ENCODE measurements around the gene DPP4.
"Not testable (repeated sequence)": the region's sequence is repeated elsewhere in the genome, so short reads cannot be mapped to it uniquely, and the experiment has no call there.

The DPP4 gene

DNA sequence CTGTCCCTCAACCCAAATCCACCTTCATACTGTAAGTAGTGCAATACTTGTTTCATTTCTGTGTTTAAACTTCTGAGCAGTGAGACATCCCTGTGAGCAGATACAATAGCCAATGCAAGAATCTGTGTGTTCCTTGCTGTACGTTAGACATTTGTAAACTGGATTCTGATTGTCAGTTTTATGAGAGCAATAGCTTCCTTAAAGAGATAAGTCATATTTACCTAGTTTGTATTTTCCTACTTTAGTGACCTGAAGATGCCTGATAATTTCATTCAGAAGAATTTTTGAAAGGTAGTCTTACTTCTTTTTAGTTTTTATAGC lies 90.7 kb downstream of the DPP4 start:
- DNase-seq = no peak

DNA sequence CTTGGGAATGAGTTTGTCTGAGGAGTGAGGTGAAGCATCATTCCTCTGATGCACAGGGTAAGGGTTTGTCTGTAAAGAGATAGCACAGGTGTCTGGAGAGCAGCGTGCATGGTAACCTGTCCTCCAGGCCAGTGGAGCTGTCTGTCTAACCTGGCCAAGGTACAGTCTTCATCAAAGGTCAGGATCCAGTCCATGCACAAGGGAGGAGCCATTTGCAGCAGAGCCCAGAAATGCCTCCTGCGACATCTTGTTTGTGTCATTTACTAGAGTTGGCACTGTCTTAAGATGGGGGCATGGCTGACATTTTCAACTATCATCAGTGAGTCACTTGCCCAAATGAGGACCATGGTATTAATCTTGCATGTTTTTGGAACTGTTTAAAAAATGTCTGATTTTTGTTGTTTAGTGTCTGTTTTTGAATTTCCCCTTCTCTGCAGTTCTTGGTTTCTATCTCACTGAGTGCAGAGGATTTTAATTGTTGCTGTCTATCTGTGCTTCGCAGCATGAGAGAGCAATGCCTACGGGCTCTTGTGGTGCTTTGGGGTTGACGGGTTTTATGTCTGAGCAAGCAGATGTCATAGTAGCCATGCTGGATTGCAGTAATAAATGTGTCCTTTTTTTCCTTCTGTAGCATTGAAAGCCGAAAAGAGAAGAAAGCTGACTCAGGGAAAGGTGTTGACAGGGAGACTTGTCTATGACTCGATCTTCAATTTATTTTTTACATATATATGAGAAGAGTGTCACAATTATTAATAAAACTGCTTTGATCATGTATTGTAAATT lies 91.3 kb downstream of the DPP4 start:
- no peak for DNase-seq

DNA sequence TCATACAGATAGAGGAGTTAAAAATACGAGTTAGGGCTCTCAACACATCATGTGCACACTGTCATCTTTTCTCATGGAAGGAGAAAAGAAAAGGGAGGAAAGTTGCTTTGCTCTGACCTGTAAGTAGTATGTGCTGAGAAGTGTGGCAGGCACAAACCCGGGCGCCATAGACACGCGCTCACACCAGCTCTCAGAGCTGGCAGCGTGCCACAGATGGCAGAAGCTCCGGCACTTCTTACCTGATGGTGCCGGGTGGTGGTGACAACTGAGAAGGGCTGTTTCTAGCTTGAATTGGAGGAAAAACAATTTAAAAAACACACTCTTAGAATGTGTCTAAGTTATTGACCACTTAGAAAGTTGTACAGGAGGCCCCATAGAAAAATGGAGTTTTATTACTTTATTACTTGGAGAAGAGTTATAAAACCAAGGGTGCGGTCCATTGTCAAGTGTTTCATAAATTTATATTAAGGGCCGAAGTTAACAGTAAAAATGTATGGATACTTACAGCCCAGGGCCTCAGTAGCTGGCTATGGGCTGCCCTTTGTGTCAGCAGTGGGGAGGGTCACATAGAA lies 92.2 kb downstream of the DPP4 start:
- no peak for DNase-seq

DNA sequence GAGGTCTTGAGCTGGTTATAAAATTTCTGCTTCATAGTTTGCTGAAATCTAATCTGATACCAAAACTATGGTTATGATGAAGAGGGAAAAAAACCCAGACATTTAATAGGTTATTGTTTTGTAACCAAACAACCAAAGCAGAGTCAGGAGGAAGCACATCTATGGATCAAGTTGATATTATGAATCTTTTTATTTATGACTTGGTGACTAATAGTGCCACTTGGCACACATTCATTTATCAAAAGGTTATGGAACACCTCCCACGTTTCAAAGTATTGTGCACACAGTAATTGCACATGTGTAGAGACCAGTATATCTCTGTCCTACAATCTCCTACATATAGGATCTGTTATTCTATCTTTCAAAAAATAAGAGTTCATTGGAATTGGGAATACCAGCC lies 93.0 kb downstream of the DPP4 start:
- no peak for DNase-seq

DNA sequence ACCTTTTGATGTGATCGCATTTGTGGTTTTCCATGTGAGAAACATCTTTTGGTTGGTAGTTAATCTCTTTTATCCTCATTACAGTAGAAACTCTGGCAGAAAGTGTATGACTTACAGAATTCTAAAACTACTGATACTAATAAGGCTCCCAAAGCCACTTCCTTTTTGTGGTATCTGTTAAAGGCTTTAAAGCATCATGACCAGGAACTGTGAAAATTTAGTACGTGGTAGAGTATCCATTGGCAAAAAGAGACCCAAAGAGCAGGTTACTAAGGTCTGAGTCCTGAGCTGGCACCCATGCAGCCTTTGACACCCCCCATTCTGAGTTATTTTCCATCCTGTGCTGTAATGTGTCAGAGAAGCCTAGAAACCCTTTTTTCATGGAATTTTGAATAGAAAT lies 94.5 kb downstream of the DPP4 start:
- DNase-seq = no peak

DNA sequence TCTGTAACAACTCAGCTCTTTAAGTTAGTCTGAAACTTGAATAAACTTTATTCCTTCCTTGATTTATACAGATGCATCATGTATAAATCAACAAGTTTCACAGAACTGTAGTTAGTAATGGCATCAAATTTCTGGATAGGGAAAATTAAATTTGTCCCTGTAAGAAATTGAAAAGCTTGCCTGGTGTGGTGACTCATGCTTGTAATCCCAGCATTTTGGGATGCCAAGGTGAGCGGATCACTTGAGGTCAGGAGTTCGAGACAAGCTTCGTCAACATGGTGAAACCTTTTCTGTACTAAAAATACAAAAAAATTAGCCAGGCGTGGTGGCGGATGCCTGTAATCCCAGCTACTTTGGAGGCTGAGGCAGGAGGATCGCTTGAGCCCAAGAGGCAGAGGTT lies 96.1 kb downstream of the DPP4 start:
- not testable (repeated sequence) for DNase-seq

DNA sequence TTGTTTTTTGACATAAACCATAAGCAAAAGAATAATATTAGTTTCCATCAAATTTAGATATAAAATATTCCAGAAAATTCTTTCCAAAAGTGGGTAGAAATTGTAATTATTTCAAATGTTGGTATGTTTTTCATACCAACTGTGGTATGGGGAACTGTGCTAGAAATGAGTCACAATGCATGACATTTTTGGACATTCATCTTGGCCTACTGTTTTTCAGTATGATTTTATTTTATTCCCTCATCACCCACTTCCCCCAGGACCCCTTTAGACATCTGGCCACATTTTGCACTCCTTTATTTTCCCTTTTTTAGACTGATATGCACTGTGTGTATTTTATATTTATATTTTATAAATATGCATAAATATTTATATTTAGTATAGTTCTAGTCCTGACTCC lies 97.1 kb downstream of the DPP4 start:
- DNase-seq = no peak

DNA sequence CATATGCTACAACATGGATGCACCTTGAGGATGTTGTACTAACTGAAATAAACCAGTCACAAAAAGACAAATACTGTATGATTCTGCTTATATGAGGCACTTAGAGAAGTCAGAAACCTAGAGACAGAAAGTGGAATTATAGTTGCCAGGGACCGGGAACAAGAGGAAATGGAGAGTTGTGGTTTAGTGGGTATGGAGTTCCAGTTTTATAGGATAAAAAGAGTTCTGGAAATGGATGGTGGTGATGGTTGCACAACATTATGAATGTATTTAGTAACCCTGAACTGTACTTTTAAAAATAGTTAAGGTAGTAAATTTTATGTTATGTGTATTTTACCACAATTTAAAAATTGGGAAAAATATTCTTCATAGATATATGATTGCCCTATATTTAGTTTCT lies 97.7 kb downstream of the DPP4 start:
- no peak for DNase-seq

DNA sequence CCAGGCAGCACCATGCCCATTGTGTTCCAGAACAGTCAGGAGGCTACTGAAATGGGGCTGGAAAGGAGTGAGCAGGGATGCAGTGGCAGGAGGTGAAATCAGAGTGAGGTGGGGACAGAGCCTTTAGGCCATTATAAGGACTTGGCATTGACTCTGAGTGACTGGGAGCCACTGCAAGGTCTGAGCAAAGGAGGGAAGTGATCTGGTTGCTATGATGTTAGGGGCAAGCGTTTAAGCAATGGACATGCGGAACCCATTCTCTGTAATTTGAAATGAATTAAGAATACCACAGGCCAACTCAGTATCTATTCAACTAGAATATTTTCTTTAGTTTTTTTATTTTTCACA lies 98.2 kb downstream of the DPP4 start:
- no peak for DNase-seq

DNA sequence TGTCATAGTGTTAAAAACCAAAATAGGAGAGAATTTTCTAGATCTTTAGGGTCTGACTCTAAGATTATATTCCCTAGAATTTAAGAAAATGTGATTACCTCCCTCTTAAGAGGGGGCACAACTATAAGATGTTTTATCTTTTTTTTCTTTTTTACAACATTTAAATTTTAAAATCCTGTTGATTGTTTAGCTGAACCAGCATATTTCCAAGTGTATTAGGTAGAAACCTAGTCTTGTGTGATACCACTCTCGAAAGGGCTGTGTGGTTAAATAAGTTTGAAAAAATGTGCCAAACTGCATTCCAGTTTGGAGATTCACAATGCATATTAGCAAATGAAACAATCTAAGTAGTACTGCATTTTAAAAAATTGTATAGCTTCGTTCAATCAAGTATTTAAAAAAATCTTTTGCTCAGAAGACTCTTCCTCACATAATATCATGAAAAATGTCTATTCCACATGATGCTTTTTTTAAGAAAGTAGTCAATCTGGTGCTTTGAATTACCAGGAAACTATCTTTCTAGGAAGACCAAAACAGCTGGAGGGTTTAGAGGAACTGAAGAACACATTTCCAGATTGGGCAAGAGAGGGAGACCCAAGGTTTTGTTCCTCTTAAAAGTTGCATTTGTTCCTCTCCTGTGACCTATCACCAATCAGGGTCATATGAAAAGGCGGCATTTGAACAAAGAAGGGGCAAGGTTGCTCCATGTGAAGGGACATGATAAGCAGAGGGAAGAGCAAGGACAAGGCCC lies 98.8 kb downstream of the DPP4 start:
- no peak for DNase-seq

DNA sequence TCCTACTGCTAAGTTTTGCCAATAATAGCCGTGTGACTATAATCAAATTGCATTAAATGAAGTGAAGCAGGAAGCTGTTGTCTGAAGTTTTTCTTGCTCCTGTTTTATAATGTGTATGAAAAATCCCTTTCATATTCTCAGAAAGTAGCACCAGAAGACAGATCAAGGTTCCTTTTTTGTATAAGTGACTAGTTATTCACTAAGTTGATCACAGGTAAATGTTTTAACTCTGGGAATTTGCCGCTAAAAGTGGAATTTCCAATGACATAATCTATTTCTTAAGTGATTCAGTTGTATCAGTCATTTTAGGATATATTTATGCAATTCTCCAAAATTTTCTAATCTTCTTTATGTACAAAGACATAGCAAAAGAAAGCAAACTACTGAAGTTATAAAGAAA lies 99.6 kb downstream of the DPP4 start:
- no peak for DNase-seq

DNA sequence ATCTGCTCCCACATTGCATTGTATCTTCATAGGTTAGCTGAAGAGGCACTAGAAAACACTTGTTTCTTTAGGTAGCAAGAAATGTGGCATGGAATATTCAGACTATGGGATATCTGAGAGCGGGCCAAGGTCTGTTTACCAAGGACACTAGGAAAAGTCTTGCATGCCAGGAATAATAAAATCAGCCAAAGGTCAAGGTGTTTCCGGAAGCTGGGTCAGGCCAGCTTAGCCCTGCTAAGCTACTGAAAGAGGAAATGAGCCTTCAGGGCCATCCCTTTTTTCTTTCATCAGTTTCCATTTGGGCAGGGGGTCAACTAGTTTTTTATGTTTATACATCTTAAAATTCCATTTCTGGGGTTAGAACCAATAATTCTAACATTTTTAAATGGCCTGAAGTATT lies 101.1 kb downstream of the DPP4 start:
- DNase-seq = no peak

DNA sequence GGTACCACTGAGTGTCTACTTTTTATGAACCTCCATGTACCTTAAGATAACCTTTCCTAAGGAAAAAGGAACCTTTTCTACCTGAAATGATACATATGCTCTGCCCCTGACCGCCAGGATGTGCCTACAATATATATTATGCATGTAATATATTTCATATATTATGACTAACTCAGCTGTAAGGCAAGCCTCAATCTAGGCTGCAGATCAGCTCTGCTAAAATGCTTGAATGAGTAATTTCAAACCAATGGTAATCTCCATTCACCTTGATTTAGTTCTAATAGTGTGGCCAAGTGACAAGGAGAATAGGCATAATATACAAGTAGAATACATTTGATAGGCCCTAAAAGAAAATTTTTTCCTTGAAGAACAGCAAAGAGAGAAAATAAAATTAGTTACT lies 101.8 kb downstream of the DPP4 start:
- no peak for DNase-seq

DNA sequence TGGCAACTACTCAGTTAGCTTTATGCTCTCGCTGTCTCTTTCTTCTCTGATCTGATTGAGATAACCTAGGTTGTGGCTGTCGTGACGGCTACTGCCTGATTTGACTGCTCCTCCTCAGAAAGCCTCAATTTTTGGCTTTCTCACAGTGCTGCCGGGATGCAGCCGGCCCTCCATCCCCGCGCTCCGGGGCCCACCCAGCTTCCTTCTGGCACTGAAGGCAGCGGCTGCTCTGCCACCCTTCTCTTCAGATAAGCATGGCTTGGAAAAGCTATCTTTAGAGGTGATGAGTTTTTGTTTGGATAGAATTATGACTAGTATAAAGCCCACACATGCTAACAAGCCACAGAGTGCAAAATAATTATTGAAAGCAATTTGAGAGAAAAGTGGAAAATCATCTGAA lies 102.5 kb downstream of the DPP4 start:
- DNase-seq = no peak

DNA sequence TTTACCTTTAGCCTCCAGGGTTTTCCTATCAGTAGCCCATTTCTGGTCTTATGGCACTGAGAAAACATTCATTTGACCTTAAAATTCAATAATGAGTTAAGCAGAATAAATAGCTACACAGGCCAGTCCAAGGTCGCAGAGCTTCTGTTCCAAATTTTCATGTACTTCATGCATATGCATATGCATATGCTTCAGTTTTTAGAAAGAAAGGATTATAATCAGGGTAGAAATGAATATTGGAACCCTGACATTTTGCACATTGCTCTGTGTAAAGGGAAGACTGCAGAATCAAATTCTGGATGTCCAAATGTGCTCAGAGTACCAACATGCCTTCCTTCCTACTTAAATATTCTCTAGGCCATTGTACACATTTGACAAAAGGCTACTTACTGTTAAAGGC lies 104.9 kb downstream of the DPP4 start:
- DNase-seq = no peak

DNA sequence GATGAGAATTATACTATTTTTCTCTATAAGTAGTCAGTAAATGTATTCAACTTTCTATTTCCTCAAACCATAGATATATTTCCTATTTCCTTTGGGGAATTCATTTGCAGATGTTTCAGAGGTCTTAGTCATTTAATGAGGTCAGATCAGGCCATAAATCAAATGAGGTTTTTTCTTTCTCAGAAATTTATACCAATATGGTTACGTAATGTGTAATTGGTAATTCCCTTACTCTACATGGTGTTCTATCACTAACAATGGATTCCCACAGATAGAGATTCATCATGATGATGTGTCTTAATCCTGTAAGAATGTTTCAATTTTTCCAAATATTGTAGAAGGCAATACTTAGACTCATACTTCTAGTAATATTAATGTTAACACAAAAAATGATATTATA lies 108.0 kb downstream of the DPP4 start:
- no peak for DNase-seq

DNA sequence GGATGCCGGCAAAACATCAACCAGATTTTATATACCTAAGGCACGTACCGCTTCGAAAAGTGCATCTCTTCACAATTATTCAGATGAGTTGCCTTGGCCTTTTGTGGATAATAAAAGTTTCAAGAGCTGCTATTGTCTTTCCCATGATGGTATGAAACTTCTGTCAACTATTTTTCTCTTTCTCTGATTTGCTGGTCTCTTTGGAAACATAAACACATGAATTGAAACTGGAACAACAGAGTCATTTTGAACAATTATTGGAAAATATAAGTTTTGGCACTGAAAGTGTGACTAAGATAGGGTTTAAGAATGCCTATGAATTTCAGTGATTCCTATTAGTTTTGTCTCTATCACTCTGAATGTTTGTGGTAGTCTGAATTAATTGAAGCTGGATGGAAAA lies 109.9 kb downstream of the DPP4 start:
- DNase-seq = no peak

DNA sequence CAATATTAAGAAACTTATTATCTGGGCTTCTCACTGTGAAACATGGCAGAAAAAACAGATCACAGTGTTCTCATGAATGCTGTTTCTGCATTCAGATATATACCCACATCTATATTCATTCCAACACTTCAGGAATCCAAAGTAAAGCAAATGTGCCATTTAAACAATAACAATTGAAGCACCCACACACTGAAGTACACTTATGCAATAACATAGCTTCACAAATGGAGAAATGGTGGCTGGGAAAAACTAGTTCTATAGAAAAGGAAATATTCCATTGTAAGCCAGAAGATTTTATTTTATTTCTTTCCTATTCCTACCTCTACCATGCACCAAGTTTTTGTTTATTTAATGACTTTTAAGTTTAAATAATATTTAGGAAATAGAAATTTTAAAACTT lies 111.9 kb downstream of the DPP4 start:
- no peak for DNase-seq

DNA sequence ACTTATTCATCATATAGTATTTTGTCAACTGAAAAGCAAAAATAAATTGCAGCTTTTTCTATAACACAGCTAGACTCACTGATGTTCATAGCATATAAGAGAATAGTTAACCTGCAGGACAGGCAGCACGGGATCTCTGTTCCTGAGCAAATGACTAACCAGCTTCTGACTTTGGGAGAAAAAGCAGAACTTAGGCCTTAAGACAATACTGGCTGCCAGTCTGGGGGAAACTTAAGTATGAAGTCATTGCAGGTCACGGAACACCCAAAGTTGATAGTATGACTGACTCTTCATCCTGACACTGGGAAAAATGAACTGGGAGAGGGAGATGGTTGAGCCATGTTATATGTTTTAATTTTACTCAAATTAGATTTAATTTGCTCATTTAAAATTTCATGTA lies 113.0 kb downstream of the DPP4 start:
- DNase-seq = no peak

DNA sequence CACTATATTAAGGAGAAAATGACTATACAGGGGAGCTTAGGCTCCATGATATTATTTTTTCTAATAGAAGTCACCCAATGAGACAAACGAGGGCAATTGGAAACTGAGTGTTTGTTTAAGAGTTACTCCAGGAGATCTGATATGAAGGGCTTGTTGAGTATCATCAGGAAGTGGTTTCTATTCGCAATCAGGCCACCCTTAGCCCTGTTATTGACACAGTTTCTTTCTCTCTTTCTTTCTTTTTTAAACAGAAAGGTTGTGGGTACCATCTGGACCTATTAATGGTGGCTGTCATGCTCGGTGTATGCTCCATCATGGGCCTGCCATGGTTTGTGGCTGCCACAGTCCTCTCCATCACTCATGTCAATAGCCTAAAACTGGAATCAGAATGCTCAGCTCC lies 117.3 kb downstream of the DPP4 start:
- no peak for DNase-seq

DNA sequence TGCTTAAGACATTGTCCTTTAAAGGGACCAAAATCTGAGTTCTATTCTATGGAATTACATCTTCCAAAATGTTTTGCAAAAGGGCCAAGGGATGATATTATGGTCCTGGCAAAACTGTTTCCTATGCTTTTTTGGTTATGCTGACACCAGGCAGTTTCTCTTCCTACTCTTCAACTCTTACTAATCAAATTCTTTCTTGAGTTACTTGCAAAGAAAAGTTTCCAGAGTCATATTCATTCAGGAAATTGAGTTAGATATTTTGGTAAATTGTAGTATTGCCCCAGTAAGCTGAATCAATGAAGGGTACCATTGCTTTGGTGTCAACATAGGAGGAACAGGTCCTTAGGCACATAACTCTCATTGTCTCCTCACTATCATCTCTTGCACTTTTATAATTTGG lies 118.8 kb downstream of the DPP4 start:
- DNase-seq = no peak

DNA sequence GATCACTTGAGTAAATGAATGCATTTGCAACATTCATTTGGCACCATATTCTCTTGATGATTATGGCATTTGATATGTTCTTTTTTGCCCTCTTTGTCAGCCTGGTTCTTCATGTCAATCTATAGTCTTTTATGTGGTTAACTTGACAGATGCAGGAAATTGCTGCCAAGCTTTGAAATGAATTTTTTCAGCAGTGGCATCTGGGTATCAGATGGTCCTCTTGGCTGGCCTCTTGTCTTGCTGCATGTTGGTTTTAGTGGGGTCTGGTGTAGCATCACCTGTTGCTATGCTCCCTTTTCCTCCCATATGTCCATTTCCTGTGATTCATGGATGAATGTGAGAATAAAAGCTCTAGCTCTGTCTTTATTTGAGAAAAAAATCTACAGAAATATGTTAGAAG lies 119.9 kb downstream of the DPP4 start:
- DNase-seq = no peak

DNA sequence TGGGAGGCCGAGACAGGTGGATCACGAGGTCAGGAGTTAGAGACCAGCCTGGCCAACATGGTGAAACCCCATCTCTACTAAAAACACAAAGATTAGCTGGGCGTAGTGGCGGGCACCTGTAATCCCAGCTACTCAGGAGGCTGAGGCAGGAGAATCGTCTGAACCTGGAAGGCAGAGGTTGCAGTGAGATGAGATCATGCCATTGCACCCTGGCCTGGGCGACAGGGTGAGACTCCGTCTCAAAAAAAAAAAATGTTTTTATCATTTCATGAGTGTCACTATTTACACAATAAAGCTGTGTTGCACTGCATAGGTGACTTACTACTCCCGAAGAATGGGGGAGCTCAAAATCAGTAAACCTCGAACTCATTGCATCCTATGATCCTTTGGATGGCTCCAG lies 120.6 kb downstream of the DPP4 start:
- DNase-seq = not testable (repeated sequence)

DNA sequence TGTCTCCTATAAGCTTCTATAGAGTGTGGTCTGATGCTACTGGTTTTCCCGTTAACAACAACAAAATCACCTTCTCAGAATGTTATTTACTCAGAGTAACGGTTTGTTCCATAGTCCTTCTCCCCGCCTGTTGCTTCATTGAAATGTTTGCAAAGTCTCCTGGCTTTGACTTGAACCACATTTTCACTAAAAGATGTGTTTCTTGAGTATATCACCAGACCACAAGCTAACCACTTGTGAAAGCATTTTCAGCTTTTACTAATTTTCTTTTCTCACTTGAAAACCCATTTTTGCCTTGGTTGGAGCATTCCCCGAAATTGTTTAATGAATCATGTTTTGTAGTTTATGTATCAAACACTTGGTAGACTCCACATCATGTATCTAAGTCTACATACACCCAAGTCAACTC lies 121.2 kb downstream of the DPP4 start:
- no peak for DNase-seq

DNA sequence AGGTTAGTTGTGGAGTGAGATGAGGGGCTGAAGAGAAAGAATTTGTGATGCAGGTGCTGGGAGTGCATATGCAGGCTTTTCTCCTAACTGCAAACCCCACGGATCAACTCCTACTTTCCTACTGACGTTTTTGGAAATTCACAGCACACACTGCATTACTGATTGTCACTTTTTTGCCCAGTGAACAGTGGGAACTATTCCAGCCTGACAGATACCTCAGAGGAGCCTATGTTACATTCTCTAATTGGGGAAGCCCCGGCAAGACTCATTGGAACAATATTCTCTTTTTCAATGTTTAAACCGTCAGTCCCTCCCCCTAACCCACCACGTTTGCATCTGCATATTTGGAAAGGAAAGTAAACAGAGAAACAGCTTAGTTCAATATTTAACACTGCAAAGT lies 126.2 kb downstream of the DPP4 start:
- no peak for DNase-seq
